Esophagus squamous epithelium (tissue), 4 donors: Measurements from ENCODE around the gene RALGPS1.

Experiments
- POLR2A ChIP-seq, 4 donors: fragments of 450-650 bp; IDR thresholded peaks; one replicate each; pipeline ENCODE4 v1.6.1; 2017; ENCODE audit warnings: antibody characterized with exemption in 4 of 4, mild to moderate bottlenecking in 4 of 4, moderate library complexity in 3 of 4
- TF ChIP-seq, protein P1 (sequence below), 6 experiments: fragments of 450-650 bp in 4 of 6; fragments of 200-600 bp in 2 of 6; sonication (generic) in 2 of 6; IDR thresholded peaks; one replicate each; pipeline ENCODE4 v1.5.1; 2016 to 2019; ENCODE audit warnings: antibody characterized with exemption in 6 of 6, mild to moderate bottlenecking in 4 of 6, moderate library complexity in 4 of 6

DNA sequence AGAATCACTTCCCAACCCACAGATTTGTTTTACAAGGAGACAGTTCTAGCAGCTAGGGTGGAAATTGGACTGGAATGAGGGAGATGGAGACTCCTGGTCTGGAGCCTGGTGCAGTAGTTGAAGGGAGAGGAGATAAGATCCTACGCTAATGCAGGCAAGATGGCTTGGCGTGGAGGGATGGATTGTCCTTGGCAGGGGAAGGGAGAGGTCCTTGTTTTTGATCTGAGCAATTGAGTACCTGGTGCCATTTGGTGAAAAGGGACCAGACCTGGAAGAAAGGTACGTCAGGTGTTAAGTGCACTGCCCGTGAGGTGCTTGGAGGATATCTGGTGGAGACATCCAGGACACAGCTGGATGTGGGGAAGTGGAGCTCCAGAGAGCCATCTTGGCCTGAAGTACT, 172.2 kb downstream of the RALGPS1 start:
- no peak for TF ChIP-seq POLR2A (IDR thresholded peaks at IDR 0.05)
- TF ChIP-seq, protein P1, sequence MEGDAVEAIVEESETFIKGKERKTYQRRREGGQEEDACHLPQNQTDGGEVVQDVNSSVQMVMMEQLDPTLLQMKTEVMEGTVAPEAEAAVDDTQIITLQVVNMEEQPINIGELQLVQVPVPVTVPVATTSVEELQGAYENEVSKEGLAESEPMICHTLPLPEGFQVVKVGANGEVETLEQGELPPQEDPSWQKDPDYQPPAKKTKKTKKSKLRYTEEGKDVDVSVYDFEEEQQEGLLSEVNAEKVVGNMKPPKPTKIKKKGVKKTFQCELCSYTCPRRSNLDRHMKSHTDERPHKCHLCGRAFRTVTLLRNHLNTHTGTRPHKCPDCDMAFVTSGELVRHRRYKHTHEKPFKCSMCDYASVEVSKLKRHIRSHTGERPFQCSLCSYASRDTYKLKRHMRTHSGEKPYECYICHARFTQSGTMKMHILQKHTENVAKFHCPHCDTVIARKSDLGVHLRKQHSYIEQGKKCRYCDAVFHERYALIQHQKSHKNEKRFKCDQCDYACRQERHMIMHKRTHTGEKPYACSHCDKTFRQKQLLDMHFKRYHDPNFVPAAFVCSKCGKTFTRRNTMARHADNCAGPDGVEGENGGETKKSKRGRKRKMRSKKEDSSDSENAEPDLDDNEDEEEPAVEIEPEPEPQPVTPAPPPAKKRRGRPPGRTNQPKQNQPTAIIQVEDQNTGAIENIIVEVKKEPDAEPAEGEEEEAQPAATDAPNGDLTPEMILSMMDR (IDR thresholded peaks at IDR 0.05), result no peak
